GM23338 (cell line): Measurements from ENCODE around the gene TERB1.

Experiments used
- CREB1 ChIP-seq: fragments of 250-450 bp; sonication (Bioruptor Pico); IDR thresholded peaks from 2 replicates; pipeline ENCODE4 v1.5.0; 2020; ENCODE audit warnings: low read depth, mild to moderate bottlenecking, moderate library complexity
- CTCF ChIP-seq, 2 experiments: fragments of 200-600 bp in 1 of 2; sonication (generic) in 1 of 2; conservative IDR thresholded peaks; 2 replicates each; pipeline versions ENCODE4 v1.5.1 to v1.6.1; 2016 to 2017; ENCODE audit warnings: antibody characterized with exemption in 2 of 2, low read depth in 2 of 2, mild to moderate bottlenecking in 2 of 2, moderate library complexity in 1 of 2
- ETS1 ChIP-seq: IDR thresholded peaks from 2 replicates; pipeline ENCODE4 v1.6.1; 2016; ENCODE audit warnings: antibody characterized with exemption
- EZH2 ChIP-seq: fragments of 200-600 bp; sonication (generic); IDR thresholded peaks from one replicate; pipeline ENCODE4 v1.8.0; 2017; ENCODE audit warnings: antibody characterized with exemption, mild to moderate bottlenecking, low read depth; ENCODE audit not compliant: unreplicated experiment
- EZH2phosphoT487 ChIP-seq: fragments of 200-600 bp; sonication (generic); IDR thresholded peaks from one replicate; pipeline ENCODE4 v1.8.1; 2018; ENCODE audit warnings: antibody characterized with exemption; ENCODE audit not compliant: unreplicated experiment
- JUNB ChIP-seq: IDR thresholded peaks from one replicate; pipeline ENCODE4 v1.6.1; 2016; ENCODE audit warnings: antibody characterized with exemption; ENCODE audit not compliant: unreplicated experiment
- NANOG ChIP-seq: IDR thresholded peaks from 2 replicates; pipeline ENCODE4 v1.6.1; 2016; ENCODE audit warnings: antibody characterized with exemption, borderline replicate concordance
- POLR2AphosphoS5 ChIP-seq: IDR thresholded peaks from 2 replicates; pipeline ENCODE4 v1.6.1; 2016; ENCODE audit warnings: antibody characterized with exemption, low read depth
- REST ChIP-seq: IDR thresholded peaks from one replicate; pipeline ENCODE4 v1.6.1; 2018; ENCODE audit warnings: antibody characterized with exemption; ENCODE audit not compliant: unreplicated experiment
- ZNF114 ChIP-seq: fragments of 250-450 bp; sonication (Bioruptor Pico); IDR thresholded peaks from 2 replicates; pipeline ENCODE4 v1.5.0; 2020; ENCODE audit warnings: mild to moderate bottlenecking, moderate library complexity

- no peak for TF ChIP-seq EZH2
- TF ChIP-seq CTCF (conservative IDR thresholded peaks at IDR 0.05; ENCODE audit: low read depth in 2 of 2), result no peak
- TF ChIP-seq POLR2AphosphoS5, result no peak
- no peak for TF ChIP-seq NANOG
- no peak for TF ChIP-seq JUNB
- TF ChIP-seq CREB1 (CRISPR knock-in tag), result no peak
- TF ChIP-seq EZH2phosphoT487, result no peak
- no peak for TF ChIP-seq REST
- no peak for TF ChIP-seq ETS1
- TF ChIP-seq ZNF114 (CRISPR knock-in tag), result no peak
Observed at GRCh38 chr16:66832190-66832589, 30.8 kb upstream of the TERB1 start.
